ENCODE data around the gene SLC9A2.

The SLC9A2 gene

DNA sequence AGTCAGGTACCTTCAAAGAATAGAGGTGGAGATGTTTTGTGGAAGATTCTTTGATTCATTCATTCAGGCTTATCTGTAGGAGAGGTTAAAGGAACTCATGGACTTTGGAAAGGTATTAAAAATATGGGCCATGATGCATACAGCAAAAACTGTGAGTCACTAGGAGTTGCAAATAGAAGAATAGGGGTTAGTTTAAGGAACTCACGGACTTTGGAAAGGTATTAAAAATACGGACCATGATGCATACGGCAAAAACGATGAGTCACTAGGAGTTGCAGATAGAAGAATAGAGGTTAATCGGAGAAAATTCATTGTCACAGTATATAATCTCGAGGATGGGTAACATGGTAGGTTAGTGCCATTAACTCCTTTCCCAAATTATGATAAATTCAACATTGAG lies 41.2 kb downstream of the SLC9A2 start:
- no peak overlapping the region for H3K9ac ChIP-seq (ENCODE audit: low read depth, low read length)
- H3K4me2 ChIP-seq (ENCODE audit: low read length) = no peak overlapping the region
- H3K9me3 ChIP-seq (replicated peaks; ENCODE audit: low read length) = no peaks in the 10 kb centered on the region
- H3K4me1 ChIP-seq (ENCODE audit: control insufficient read depth, insufficient read depth, low read length) = no peaks in the 10 kb centered on the region
- H3K4me3 ChIP-seq (ENCODE audit: low read length) = no peak overlapping the region
- H3K27me3 ChIP-seq (ENCODE audit: control insufficient read depth, insufficient read depth, low read length) = peaks cover 19% of the 10 kb centered on the region
- H3K36me3 ChIP-seq (ENCODE audit: insufficient read depth, low read length) = no peaks in the 10 kb centered on the region

DNA sequence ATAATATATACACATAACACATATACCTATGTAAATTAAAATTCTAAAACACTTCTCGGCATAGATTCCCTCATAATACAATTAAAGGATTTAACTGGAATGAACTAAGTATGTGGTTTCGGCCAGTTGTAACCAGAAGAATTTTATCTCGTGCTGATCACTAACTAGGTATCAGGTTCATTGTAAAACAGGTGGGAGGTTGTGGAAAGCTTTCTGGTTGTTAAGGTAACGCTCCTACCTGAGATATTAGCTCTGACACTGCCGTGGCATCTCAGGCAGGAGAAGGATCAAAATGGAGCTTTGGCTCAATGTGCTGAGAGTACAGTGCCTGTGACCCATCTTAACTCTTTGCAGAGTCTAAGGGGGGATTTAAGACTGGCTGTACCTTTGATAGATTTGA lies 42.5 kb downstream of the SLC9A2 start:
- Histone ChIP-seq H3K9me3 (replicated peaks; ENCODE audit: low read length) (no peaks in the 10 kb centered on the region), H3K9ac (ENCODE audit: low read depth, low read length) (no peak overlapping the region), H3K4me2 (ENCODE audit: low read length) (no peak overlapping the region), H3K4me3 (ENCODE audit: low read length) (no peak overlapping the region), H3K4me1 (ENCODE audit: control insufficient read depth, insufficient read depth, low read length) (no peaks in the 10 kb centered on the region), H3K27me3 (ENCODE audit: control insufficient read depth, insufficient read depth, low read length) (peaks cover 19% of the 10 kb centered on the region), H3K36me3 (ENCODE audit: insufficient read depth, low read length) (no peaks in the 10 kb centered on the region)

- Histone ChIP-seq H3K4me1 (ENCODE audit: control insufficient read depth, insufficient read depth, low read length) (no peaks in the 10 kb centered on the region), H3K9ac (ENCODE audit: low read depth, low read length) (no peak overlapping the region), H3K27me3 (ENCODE audit: control insufficient read depth, insufficient read depth, low read length) (peaks cover 19% of the 10 kb centered on the region), H3K9me3 (replicated peaks; ENCODE audit: low read length) (no peaks in the 10 kb centered on the region), H3K4me3 (ENCODE audit: low read length) (no peak overlapping the region), H3K4me2 (ENCODE audit: low read length) (no peak overlapping the region), H3K36me3 (ENCODE audit: insufficient read depth, low read length) (no peaks in the 10 kb centered on the region)
These were observed 43.5 kb downstream of the SLC9A2 start for GRCh38 chr2:102662833-102663232.

DNA sequence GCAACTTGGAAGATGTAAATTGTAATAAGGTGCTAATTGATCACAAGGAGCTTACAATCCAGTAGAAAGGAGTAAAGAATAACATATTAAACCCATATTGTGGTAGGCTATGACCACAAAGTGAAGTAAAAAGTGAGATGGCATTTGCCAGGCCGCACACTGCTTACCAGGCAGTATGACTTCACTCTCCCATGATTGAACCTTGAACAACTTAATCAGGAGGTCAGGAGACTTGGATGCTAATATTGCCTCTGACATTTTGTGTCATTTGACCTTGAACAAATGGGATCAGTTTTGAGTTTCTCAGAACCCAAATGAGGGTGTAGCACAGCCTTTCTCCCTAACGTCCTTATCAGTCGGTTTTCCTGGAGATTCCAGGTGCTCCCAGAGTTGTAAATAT lies 44.0 kb downstream of the SLC9A2 start:
- H3K36me3 ChIP-seq (ENCODE audit: insufficient read depth, low read length) = no peaks in the 10 kb centered on the region
- H3K27me3 ChIP-seq (ENCODE audit: control insufficient read depth, insufficient read depth, low read length) = peaks cover 19% of the 10 kb centered on the region
- no peaks in the 10 kb centered on the region for H3K9me3 ChIP-seq (replicated peaks; ENCODE audit: low read length)
- no peak overlapping the region for H3K4me3 ChIP-seq (ENCODE audit: low read length)
- H3K9ac ChIP-seq (ENCODE audit: low read depth, low read length) = no peak overlapping the region
- no peak overlapping the region for H3K4me2 ChIP-seq (ENCODE audit: low read length)
- H3K4me1 ChIP-seq (ENCODE audit: control insufficient read depth, insufficient read depth, low read length) = no peaks in the 10 kb centered on the region

DNA sequence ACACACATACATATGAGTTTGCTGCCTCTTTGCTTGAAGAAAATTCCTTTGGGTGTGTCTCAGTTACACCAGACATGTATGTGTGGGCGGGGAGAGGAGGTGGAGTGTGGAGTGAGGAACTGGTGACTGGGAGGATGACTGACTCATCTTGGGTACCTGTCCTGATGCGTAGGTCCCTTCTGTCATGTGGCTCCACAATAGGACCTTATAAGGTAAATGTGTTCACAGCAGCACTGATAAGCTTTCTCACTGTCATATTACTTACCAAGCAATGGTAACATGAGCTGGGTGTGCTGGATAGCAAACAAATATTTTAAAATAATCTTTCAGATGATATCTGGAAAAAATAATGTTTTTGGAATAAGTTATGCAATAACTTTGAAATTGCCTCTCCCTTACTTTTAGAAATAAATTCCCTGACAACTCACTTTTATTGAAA lies 45.1 kb downstream of the SLC9A2 start:
- Histone ChIP-seq H3K27me3 (ENCODE audit: control insufficient read depth, insufficient read depth, low read length) (peaks cover 25% of the 10 kb centered on the region), H3K9ac (ENCODE audit: low read depth, low read length) (no peak overlapping the region), H3K4me1 (ENCODE audit: control insufficient read depth, insufficient read depth, low read length) (no peaks in the 10 kb centered on the region), H3K9me3 (replicated peaks; ENCODE audit: low read length) (no peaks in the 10 kb centered on the region), H3K4me2 (ENCODE audit: low read length) (no peak overlapping the region), H3K36me3 (ENCODE audit: insufficient read depth, low read length) (no peaks in the 10 kb centered on the region), H3K4me3 (ENCODE audit: low read length) (no peak overlapping the region)

- no peak overlapping the region for H3K4me2 ChIP-seq (ENCODE audit: low read length)
- H3K9ac ChIP-seq (ENCODE audit: low read depth, low read length) = no peak overlapping the region
- H3K27me3 ChIP-seq (ENCODE audit: control insufficient read depth, insufficient read depth, low read length) = peaks cover 14% of the 10 kb centered on the region
- H3K4me3 ChIP-seq (ENCODE audit: low read length) = no peak overlapping the region
- no peaks in the 10 kb centered on the region for H3K36me3 ChIP-seq (ENCODE audit: insufficient read depth, low read length)
- H3K4me1 ChIP-seq (ENCODE audit: control insufficient read depth, insufficient read depth, low read length) = no peaks in the 10 kb centered on the region
- no peaks in the 10 kb centered on the region for H3K9me3 ChIP-seq (replicated peaks; ENCODE audit: low read length)
These were observed 47.7 kb downstream of the SLC9A2 start for GRCh38 chr2:102667072-102667471.

- H3K36me3 ChIP-seq (ENCODE audit: insufficient read depth, low read length) = no peaks in the 10 kb centered on the region
- H3K9me3 ChIP-seq (replicated peaks; ENCODE audit: low read length) = no peaks in the 10 kb centered on the region
- no peak overlapping the region for H3K4me3 ChIP-seq (ENCODE audit: low read length)
- no peak overlapping the region for H3K9ac ChIP-seq (ENCODE audit: low read depth, low read length)
- H3K27me3 ChIP-seq (ENCODE audit: control insufficient read depth, insufficient read depth, low read length) = peaks cover 6% of the 10 kb centered on the region
- H3K4me2 ChIP-seq (ENCODE audit: low read length) = no peak overlapping the region
- no peaks in the 10 kb centered on the region for H3K4me1 ChIP-seq (ENCODE audit: control insufficient read depth, insufficient read depth, low read length)
These were observed 48.8 kb downstream of the SLC9A2 start for GRCh38 chr2:102668171-102668570.

- H3K4me3 ChIP-seq (ENCODE audit: low read length) = no peak overlapping the region
- H3K27me3 ChIP-seq (ENCODE audit: control insufficient read depth, insufficient read depth, low read length) = peaks cover 9% of the 10 kb centered on the region
- no peak overlapping the region for H3K4me2 ChIP-seq (ENCODE audit: low read length)
- no peaks in the 10 kb centered on the region for H3K36me3 ChIP-seq (ENCODE audit: insufficient read depth, low read length)
- H3K4me1 ChIP-seq (ENCODE audit: control insufficient read depth, insufficient read depth, low read length) = no peaks in the 10 kb centered on the region
- H3K9ac ChIP-seq (ENCODE audit: low read depth, low read length) = no peak overlapping the region
- no peaks in the 10 kb centered on the region for H3K9me3 ChIP-seq (replicated peaks; ENCODE audit: low read length)
These were observed 50.0 kb downstream of the SLC9A2 start for GRCh38 chr2:102669401-102669800.

DNA sequence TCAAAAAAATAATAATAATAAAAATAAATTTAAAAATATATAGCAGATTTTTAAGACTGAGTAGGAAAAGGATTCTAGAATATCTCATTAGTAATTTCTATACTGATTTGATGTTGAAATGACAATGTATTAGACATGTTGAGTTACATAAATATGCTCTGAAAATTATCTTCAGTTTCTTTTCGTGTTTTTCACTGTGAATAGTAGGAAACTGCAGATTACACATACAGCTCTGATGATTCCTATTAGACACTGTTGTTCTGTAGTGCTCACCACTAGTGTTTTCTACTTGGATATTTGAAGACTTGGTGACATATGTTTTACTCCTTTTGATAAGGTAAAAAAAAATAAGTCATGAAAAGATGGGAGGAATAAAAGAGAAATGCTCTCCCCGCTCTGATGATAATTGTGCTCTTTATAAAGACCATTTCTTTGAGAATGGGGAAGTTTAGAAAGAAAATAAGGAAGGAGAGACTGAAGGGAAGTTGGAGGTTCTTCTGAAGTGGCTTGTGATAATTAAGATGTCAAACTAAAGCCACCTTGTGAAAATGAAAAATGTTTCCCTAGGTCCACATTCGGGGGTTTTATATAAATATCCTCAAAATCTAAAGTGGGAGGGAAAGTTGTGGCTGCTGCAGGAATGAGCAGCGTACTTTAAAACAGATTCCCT lies 52.9 kb downstream of the SLC9A2 start:
- Histone ChIP-seq H3K36me3 (ENCODE audit: insufficient read depth, low read length) (no peaks in the 10 kb centered on the region), H3K4me3 (ENCODE audit: low read length) (no peak overlapping the region)

DNA sequence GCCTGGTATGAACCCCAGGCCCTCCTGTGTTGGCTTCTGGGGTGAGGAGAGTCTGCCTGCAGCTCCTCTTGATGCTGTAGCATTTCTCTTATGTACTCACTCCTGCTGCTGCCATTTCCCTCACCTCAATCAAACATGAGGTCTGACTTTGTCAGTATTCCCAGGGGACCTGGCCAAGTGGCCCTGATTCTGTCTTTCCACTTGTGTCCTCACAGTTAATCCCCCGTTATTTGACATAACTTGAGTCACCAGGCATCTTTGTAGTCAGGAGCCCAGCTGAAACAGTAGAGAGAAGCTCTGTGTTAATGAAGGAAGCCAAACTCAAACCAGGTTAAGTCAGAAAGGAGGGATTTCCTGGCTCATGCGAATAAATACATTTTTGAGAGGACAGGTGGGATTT lies 55.0 kb downstream of the SLC9A2 start:
- H3K4me2 ChIP-seq (ENCODE audit: low read length) = no peak overlapping the region
- H3K36me3 ChIP-seq (ENCODE audit: insufficient read depth, low read length) = no peaks in the 10 kb centered on the region
- peaks cover 11% of the 10 kb centered on the region for H3K27me3 ChIP-seq (ENCODE audit: control insufficient read depth, insufficient read depth, low read length)
- H3K9me3 ChIP-seq (replicated peaks; ENCODE audit: low read length) = no peaks in the 10 kb centered on the region
- no peak overlapping the region for H3K9ac ChIP-seq (ENCODE audit: low read depth, low read length)
- H3K4me3 ChIP-seq (ENCODE audit: low read length) = no peak overlapping the region
- no peaks in the 10 kb centered on the region for H3K4me1 ChIP-seq (ENCODE audit: control insufficient read depth, insufficient read depth, low read length)

More for the DNA sequence above, 52.9 kb downstream of the SLC9A2 start:
- Histone ChIP-seq H3K27me3 (ENCODE audit: control insufficient read depth, insufficient read depth, low read length) (peaks cover 16% of the 10 kb centered on the region), H3K4me2 (ENCODE audit: low read length) (no peak overlapping the region), H3K4me1 (ENCODE audit: control insufficient read depth, insufficient read depth, low read length) (no peaks in the 10 kb centered on the region), H3K9me3 (replicated peaks; ENCODE audit: low read length) (no peaks in the 10 kb centered on the region), H3K9ac (ENCODE audit: low read depth, low read length) (no peak overlapping the region)

- H3K36me3 ChIP-seq (ENCODE audit: insufficient read depth, low read length) = no peaks in the 10 kb centered on the region
- no peaks in the 10 kb centered on the region for H3K9me3 ChIP-seq (replicated peaks; ENCODE audit: low read length)
- no peaks in the 10 kb centered on the region for H3K4me1 ChIP-seq (ENCODE audit: control insufficient read depth, insufficient read depth, low read length)
- peaks cover 11% of the 10 kb centered on the region for H3K27me3 ChIP-seq (ENCODE audit: control insufficient read depth, insufficient read depth, low read length)
- H3K4me2 ChIP-seq (ENCODE audit: low read length) = no peak overlapping the region
- no peak overlapping the region for H3K9ac ChIP-seq (ENCODE audit: low read depth, low read length)
- no peak overlapping the region for H3K4me3 ChIP-seq (ENCODE audit: low read length)
These were observed 55.5 kb downstream of the SLC9A2 start for GRCh38 chr2:102674836-102675235.

All from skeletal muscle satellite cell (primary cell).